HUES6 (cell line): ENCODE measurements around the gene PLPP7.

Source experiments
- H3K27ac ChIP-seq: 2 replicates; pipeline ENCODE4 v1.7.0; 2013; ENCODE audit warnings: low read depth, mild to moderate bottlenecking, low read length, inconsistent platforms
- H3K27me3 ChIP-seq: 2 replicates; pipeline ENCODE4 v1.6.1; 2013; ENCODE audit warnings: low read length; ENCODE audit not compliant: control insufficient read depth, insufficient read depth
- H3K36me3 ChIP-seq: 2 replicates; pipeline ENCODE4 v1.6.1; 2013; ENCODE audit warnings: low read length; ENCODE audit not compliant: control insufficient read depth, insufficient read depth
- H3K4me1 ChIP-seq: 2 replicates; pipeline ENCODE4 v1.6.1; 2013; ENCODE audit warnings: low read length; ENCODE audit not compliant: control insufficient read depth, insufficient read depth
- H3K4me3 ChIP-seq: 2 replicates; pipeline ENCODE4 v1.5.1; 2013; ENCODE audit warnings: low read depth, low read length
- H3K9ac ChIP-seq: one replicate; pipeline ENCODE4 v1.6.1; 2013; ENCODE audit warnings: mild to moderate bottlenecking, low read length
- H3K9me3 ChIP-seq: 2 replicates; pipeline ENCODE4 v1.6.1; 2013; ENCODE audit warnings: low read depth, low read length; ENCODE audit not compliant: control insufficient read depth, insufficient read depth

The PLPP7 gene

DNA sequence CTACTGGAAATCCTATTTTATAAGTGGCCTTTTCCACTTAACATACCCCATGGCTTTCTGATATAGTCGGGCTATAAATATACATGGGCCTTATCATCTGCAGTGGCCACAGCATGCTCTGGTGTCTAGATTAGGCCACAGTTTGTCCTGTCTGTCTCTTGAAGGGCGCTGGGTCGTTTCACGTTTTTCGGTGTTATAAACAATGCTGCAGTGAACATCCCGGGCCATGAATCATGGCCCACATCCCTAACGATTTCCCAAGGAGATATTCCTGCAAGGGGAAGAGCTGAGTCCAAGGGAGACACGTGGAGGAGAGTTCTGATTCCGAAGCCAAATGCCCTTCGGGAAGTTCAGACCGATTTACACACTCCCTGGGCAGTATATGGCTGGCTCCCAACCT, 8.4 kb downstream of the PLPP7 start:
- Histone ChIP-seq H3K27ac (no peak overlapping the region), H3K9ac (no peak overlapping the region)

DNA sequence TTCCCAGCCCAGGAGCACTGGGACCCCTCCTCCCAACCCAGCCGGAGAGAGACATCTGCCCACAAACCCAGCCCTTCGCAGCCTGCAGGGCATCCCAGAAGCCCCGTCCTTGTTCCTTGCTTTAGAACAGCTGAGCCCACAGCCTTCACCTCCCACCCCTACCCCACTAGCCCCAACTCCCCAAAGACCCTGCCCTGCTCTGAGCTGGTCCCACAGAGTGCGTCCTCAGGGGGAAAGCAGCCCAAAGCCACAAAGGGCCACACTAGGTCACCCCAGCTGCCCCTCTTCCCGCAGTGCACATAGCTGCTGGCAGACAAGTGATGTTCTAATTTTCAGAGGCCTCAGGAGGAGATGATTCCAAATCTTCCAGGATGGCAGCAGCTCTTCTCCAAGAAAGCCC, 8.8 kb downstream of the PLPP7 start:
- Histone ChIP-seq H3K36me3 (no peaks in the 10 kb centered on the region), H3K9me3 (no peaks in the 10 kb centered on the region), H3K4me1 (peaks cover 11% of the 10 kb centered on the region), H3K27ac (no peak overlapping the region), H3K4me3 (no peak overlapping the region), H3K9ac (no peak overlapping the region), H3K27me3 (no peaks in the 10 kb centered on the region)

More for the DNA sequence above, 8.4 kb downstream of the PLPP7 start:
- H3K4me3 ChIP-seq, result no peak overlapping the region
- H3K27me3 ChIP-seq, result no peaks in the 10 kb centered on the region
- H3K9me3 ChIP-seq, result no peaks in the 10 kb centered on the region
- no peaks in the 10 kb centered on the region for H3K36me3 ChIP-seq
- H3K4me1 ChIP-seq, result peaks cover 11% of the 10 kb centered on the region

DNA sequence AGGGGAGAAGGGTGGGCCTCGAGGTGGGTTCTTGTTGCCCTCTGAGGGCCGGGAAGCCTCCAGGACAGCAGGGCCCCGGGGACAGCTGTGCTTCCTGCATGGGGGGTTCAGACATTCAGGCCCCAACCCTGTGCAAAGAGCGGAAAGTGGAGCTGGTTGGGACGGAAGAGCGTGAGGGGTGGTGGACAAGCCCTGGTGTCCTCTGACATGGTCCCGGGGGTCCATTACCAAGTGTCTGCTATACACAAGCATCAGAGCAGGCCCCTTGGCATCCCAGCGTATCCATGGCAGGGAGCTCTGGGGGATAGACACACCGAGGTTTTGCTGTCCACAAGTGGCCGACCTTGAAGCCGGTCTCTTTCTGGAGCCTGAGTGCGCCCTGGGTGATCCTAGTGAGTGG, 9.3 kb downstream of the PLPP7 start:
- Histone ChIP-seq H3K4me3 (no peak overlapping the region), H3K36me3 (no peaks in the 10 kb centered on the region), H3K27me3 (no peaks in the 10 kb centered on the region), H3K9me3 (no peaks in the 10 kb centered on the region), H3K27ac (no peak overlapping the region), H3K9ac (no peak overlapping the region), H3K4me1 (peaks cover 15% of the 10 kb centered on the region)

DNA sequence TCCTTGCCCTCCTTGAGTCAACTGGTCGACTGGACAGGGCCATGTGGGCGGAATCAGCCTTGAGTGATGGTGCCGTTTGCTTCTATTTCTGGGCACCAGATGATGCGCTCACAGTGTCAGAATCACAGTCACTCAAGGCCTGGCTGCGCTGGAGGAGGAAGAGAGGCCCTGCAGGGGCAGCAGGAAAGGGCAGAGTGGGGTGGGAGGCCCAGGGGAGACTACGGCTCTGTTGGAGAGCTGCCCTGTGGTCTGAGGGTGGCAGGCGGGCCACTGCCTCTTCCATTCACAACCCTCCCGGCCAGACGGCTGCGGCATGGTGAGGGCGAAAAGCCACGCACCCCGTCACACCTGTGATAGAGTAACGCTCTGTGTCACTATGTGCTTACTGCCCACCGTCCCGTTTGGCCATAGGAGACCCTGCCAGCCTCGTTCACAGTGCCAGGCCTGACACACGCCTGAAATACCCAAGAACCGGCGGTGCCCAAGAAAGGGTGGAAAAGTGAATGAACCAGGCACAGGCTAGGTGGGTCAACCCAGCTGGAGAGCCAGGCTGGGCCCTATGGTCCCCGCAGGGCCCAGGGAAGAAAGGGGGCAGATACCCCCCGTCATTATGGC, 9.9 kb downstream of the PLPP7 start:
- Histone ChIP-seq H3K4me3 (no peak overlapping the region), H3K9ac (no peak overlapping the region), H3K27me3 (no peaks in the 10 kb centered on the region), H3K9me3 (no peaks in the 10 kb centered on the region), H3K36me3 (no peaks in the 10 kb centered on the region), H3K4me1 (peaks cover 15% of the 10 kb centered on the region), H3K27ac (no peak overlapping the region)

DNA sequence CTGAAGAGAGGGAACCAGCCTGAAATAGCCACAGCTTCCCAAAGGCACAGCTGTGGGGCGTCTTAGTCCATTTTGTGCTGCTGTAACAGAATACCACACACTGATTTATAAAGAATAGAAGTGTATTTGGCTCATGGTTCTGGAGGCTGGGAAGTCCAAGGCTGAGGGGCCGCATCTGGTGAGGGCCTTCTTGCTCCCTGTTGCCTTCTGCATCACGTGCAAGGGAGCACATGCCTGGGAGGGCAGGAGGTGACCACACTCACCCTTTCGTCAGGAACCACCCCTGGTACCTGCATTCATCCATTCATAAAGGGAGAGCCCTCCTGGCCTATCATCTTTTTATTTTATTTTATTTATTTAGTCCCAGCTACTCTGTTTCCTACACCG, 10.4 kb downstream of the PLPP7 start:
- H3K4me1 ChIP-seq, result peaks cover 15% of the 10 kb centered on the region
- H3K4me3 ChIP-seq, result no peak overlapping the region
- no peaks in the 10 kb centered on the region for H3K27me3 ChIP-seq
- H3K36me3 ChIP-seq, result no peaks in the 10 kb centered on the region
- no peaks in the 10 kb centered on the region for H3K9me3 ChIP-seq
- no peak overlapping the region for H3K27ac ChIP-seq
- H3K9ac ChIP-seq, result no peak overlapping the region

DNA sequence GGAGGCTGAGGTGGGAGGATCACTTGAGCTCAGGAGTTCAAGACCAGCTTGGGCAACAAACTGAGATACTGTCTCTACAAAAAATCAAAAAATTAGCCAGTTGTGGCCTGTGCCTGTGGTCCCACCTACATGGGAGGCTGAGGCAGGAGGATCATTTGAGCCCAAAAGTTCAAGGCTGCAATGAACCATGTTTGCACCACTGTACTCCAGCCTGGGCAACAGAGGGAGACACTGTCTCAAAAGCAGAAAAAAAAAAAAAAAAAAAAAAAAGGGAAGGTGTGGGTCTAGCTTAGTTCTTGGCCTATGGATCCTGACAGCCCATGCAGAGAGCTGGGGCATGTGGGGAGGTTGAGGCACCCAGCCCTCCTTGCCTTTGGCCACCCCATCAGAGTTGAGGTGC, 10.9 kb downstream of the PLPP7 start:
- Histone ChIP-seq H3K4me3 (no peak overlapping the region), H3K27ac (no peak overlapping the region), H3K4me1 (peaks cover 15% of the 10 kb centered on the region), H3K9ac (no peak overlapping the region), H3K27me3 (no peaks in the 10 kb centered on the region), H3K36me3 (no peaks in the 10 kb centered on the region), H3K9me3 (no peaks in the 10 kb centered on the region)

DNA sequence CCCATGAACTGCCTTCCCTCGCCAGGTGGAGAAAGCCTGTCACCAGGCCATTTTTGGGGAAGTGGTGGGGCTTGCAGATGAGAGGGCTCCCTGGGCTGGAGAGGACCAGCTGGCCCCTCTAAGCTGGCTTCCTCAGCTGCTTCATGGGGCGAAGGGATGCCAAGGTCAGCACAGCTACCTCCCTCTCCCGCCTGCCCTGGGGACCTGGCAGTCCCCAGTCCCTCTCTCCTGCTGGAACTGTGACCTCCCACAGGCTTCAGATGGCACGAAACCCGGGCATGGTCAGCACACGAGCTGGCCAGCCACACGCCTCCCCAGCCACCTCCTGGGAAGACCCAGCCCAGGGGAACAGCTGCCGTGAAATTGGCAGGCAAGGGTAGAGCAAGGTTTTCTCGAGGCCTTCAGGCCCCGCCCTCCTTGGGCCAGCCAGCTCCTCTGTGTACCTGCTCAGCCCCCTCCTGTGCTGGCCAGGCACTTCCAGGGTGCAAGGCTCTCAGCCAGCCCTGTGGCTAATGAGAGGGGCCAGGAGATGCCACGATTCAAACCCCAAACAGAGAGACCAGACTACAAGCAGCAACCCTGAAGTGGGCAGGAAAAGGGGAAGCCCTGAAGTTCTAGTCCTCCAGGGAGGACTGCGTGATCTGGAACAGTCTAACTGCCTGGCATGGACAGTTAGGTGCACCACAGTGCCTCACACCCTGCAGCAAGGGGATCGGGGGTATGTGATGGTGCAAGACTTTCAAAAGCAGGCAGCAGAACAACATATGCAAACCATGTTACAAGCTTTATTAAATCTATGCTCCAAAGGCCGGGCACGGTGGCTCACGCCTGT, 12.9 kb downstream of the PLPP7 start:
- H3K4me1 ChIP-seq, result peaks cover 15% of the 10 kb centered on the region
- H3K36me3 ChIP-seq, result no peaks in the 10 kb centered on the region
- no peaks in the 10 kb centered on the region for H3K27me3 ChIP-seq
- no peak overlapping the region for H3K4me3 ChIP-seq
- no peak overlapping the region for H3K9ac ChIP-seq
- H3K27ac ChIP-seq, result no peak overlapping the region
- H3K9me3 ChIP-seq, result no peaks in the 10 kb centered on the region

DNA sequence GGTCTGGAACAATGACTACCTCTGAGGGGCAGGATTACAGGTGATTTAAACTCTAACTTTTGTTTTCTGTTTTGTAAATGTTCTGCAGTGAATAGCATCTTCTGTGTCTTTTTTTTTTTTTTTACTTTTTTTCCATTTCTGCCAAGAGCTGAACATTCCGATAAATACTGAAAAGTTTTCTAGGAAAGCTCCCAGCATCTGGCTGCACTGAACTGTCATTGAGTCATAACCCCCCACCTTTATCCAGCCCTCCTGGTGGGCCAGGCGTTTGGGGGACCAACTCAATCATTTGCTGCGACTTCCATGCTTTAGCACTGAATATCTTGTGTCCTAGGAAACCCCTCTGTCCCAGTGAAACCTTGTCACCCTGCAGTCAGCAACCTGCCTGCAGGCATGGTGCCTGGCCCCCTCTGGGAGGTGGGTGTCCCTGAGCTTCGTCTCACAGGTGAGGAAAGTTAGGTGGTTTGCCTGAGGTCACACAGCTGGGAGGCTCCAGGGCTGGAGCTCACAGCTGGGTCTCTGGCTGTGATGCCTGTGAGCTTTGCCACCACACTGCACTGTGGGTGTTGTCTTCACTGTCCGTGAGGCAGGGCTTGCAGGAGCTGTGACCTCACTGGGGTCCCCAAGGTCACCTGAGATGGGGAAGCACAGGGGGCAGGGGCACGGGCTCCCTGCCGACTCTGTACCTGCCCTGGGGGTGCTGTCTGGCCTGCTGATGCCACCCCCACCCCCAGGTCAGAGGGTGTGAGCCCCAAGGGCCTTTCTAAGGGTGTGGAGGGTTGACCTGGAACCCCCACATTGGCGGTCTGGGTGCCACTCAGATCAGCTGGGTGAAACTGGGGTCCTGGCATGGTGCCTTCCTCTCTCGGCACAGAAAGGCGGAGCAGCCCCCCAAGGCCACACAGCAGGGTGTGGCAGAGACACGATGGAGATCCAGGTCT, 14.1 kb downstream of the PLPP7 start:
- H3K27me3 ChIP-seq, result no peaks in the 10 kb centered on the region
- no peaks in the 10 kb centered on the region for H3K36me3 ChIP-seq
- H3K4me3 ChIP-seq, result no peak overlapping the region
- H3K27ac ChIP-seq, result no peak overlapping the region
- peaks cover 15% of the 10 kb centered on the region for H3K4me1 ChIP-seq
- no peak overlapping the region for H3K9ac ChIP-seq
- H3K9me3 ChIP-seq, result no peaks in the 10 kb centered on the region

DNA sequence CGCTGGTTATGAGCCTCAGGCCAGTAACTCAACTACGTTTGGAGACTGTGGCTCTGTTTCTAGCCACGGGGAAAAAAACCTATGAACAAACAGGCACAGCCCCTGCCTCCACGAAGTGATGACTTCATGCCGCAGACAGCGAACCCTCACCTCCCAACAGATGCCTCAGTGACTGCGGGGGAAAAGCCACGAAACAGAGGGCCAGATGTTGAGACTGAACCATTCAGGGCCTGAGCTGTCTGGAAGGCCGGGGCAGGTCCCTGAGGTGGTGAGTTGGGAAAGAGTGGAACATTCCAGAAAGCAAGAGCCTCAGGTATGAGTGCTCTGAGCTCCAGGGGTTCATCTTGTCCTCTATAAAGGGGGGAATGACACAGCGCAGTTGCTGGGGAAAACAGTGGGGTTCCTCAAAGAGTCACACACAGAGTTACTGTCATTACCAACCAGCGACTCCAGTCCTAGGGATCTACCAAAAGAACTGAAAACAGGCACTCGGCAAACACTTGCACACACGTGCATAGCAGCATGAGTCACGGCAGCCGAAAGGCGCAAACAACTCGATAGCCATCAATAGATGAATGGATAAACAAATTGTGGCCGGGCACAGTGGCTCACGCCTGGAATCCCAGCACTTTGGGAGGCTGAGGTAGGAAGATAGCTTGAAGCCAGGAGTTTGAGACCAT, 15.3 kb downstream of the PLPP7 start:
- H3K36me3 ChIP-seq, result no peaks in the 10 kb centered on the region
- no peaks in the 10 kb centered on the region for H3K9me3 ChIP-seq
- H3K4me1 ChIP-seq, result peaks cover 15% of the 10 kb centered on the region
- no peak overlapping the region for H3K27ac ChIP-seq
- no peaks in the 10 kb centered on the region for H3K27me3 ChIP-seq
- H3K4me3 ChIP-seq, result no peak overlapping the region
- no peak overlapping the region for H3K9ac ChIP-seq

DNA sequence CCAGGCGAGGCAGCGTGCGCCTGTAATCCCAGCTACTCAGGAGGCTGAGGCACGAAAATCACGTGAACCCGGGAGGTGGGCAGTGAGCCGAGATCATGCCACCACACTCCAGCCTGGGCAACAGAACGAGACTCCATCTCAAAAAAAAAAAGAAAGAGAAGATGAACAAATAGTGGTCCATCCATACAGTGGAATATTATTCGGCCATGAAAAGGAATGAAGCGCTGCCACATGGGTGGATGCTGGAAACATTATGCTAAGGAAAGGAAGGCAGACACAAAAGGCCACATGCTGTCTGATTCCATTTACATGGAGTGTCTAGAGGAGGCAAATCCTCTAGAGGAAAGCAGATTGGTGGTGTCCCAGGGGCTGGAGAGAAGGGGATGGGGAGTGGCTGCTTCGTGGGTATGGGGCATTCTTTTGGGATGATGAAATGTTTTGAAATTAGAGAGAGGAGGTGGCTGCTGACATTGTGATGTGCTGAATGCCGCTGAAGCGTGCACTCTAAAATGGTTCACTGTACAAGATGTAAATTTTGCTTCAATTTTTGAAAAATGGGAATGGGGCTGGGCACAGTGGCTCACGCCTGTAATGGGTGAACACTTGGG, 17.0 kb downstream of the PLPP7 start:
- no peaks in the 10 kb centered on the region for H3K9me3 ChIP-seq
- no peaks in the 10 kb centered on the region for H3K36me3 ChIP-seq
- peaks cover 10% of the 10 kb centered on the region for H3K4me1 ChIP-seq
- H3K9ac ChIP-seq, result no peak overlapping the region
- H3K4me3 ChIP-seq, result no peak overlapping the region
- H3K27me3 ChIP-seq, result no peaks in the 10 kb centered on the region
- no peak overlapping the region for H3K27ac ChIP-seq
